GM19372 (cell line): Measurements from ENCODE around the gene GPR15LG.
"Not testable (repeated sequence)": the region's sequence is repeated elsewhere in the genome, so short reads cannot be mapped to it uniquely, and the experiment has no call there.

Experiments
- ATAC-seq: cut with Tn5 transposase; IDR thresholded peaks from one replicate; pipeline ENCODE4 v1.9.1; 2021; ENCODE audit warnings: mild to moderate bottlenecking, low read depth, moderate library complexity; ENCODE audit not compliant: unreplicated experiment

GPR15LG gene

GRCh38 chr10:84163996-84164395, 9.6 kb upstream of the GPR15LG start:
- ATAC-seq = no peak

GRCh38 chr10:84164442-84164841, 9.2 kb upstream of the GPR15LG start:
- ATAC-seq = no peak

GRCh38 chr10:84166620-84167288, 6.8 kb upstream of the GPR15LG start:
- no peak for ATAC-seq

- not testable (repeated sequence) for ATAC-seq
Observed at GRCh38 chr10:84167289-84167653, 6.3 kb upstream of the GPR15LG start.

- ATAC-seq = not testable (repeated sequence)
Observed at GRCh38 chr10:84168382-84168781, 5.2 kb upstream of the GPR15LG start.

GRCh38 chr10:84171237-84171636, 2.4 kb upstream of the GPR15LG start:
- ATAC-seq = not testable (repeated sequence)

GRCh38 chr10:84171700-84172466, 1.7 kb upstream of the GPR15LG start:
- peak; percentile 21 for ATAC-seq

GRCh38 chr10:84172467-84173356, 889 bp upstream of the GPR15LG start:
- ATAC-seq = peak; percentile 47

GRCh38 chr10:84175436-84175835, 1.8 kb downstream of the GPR15LG start:
- ATAC-seq = no peak

- no peak for ATAC-seq
Observed at GRCh38 chr10:84176351-84176750, 2.8 kb downstream of the GPR15LG start.

GRCh38 chr10:84176836-84177474, 3.4 kb downstream of the GPR15LG start:
- no peak for ATAC-seq

- peak; percentile 44 for ATAC-seq
Observed at GRCh38 chr10:84177541-84178141, 4.0 kb downstream of the GPR15LG start.

GRCh38 chr10:84178160-84178609, 4.6 kb downstream of the GPR15LG start:
- ATAC-seq = no peak

- ATAC-seq = peak; percentile 76
Observed at GRCh38 chr10:84179059-84179710, 5.6 kb downstream of the GPR15LG start.

GRCh38 chr10:84180386-84180785, 6.8 kb downstream of the GPR15LG start:
- ATAC-seq = not testable (repeated sequence)

GRCh38 chr10:84181631-84182030, 8.0 kb downstream of the GPR15LG start:
- no peak for ATAC-seq

GRCh38 chr10:84184517-84184916, 10.9 kb downstream of the GPR15LG start:
- no peak for ATAC-seq

GRCh38 chr10:84185526-84186175, 12.1 kb downstream of the GPR15LG start:
- ATAC-seq = no peak

GRCh38 chr10:84188815-84189214, 15.2 kb downstream of the GPR15LG start:
- ATAC-seq = no peak
